NOMO-1 treated with DMSO at 0.1 percent for 48 hours (cell line): ENCODE data around the gene FGA.

ENCODE experiments used
- DNase-seq: peaks from one replicate; lab custom pipeline; 2025; ENCODE audit not compliant: unreplicated experiment; lab: John Stamatoyannopoulos, UW

Gene FGA

DNA sequence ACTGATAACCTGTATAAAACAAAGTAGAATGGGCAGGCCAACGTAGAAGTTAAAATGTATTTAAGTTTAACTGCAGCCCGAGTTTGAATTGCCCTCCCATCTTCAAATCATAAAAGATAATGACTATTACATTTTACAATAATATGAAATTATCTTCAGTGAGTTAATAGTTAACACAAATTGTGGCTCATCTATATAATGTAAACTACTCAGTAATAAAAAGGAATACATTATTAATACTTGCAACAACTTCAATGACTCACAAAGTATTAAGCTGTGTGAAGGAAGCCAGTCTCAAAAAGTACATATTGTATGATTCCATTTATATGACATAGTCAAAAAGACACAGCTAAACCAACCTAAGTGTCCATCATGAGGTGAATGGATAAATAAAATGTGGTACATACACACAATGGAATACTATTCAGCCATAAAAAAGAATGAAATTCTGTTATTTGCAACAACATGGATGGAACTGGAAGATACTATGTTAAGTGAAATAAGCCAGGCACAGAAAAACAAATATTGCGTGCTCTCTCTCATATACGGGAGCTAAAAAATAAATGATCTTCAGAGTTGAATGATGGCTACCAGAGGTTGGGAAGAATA lies 48.2 kb downstream of the FGA start:
- DNase-seq = no peak
